Adrenal gland (tissue), 12 donors: ENCODE data around the gene PRKRIP1. TPM values are rescaled to one million over a fixed set of nuclear protein-coding genes. Genes with fewer than 3 reads are reported as not detected.
A peak's percentile ranks its signal among the peaks of the same experiment; 100 is the strongest.
"Not testable (repeated sequence)": the region's sequence is repeated elsewhere in the genome, so short reads cannot be mapped to it uniquely, and the experiment has no call there.

ENCODE experiments used
- DNase-seq, 7 donors: peaks; one replicate each; pipeline ENCODE4 v3.0.0-alpha.2; 2019 to 2020
- H3K27ac ChIP-seq, 5 donors: fragments of 200-600 bp; sonication (generic) in 4 of 5; 1 replicate in 3 of 5; 2 replicates in 2 of 5; pipeline versions ENCODE4 v1.5.1 to v1.8.0; 2016 to 2020; ENCODE audit warnings: mild to moderate bottlenecking in 1 of 5
- H3K27me3 ChIP-seq: fragments of 200-600 bp; 2 replicates; pipeline ENCODE4 v1.8.0; 2021
- H3K36me3 ChIP-seq, 2 donors: fragments of 200-600 bp; replicated peaks in 1 of 2; 1 replicate in 1 of 2; 2 replicates in 1 of 2; pipeline versions ENCODE4 v1.5.1 to v1.8.0; 2018 to 2022
- H3K4me1 ChIP-seq, 2 donors: fragments of 200-600 bp; replicated peaks in 1 of 2; 1 replicate in 1 of 2; 2 replicates in 1 of 2; pipeline versions ENCODE4 v1.5.1 to v1.8.0; 2018 to 2021
- H3K4me3 ChIP-seq, 4 donors: fragments of 200-600 bp; sonication (generic) in 3 of 4; one replicate each; pipeline ENCODE4 v1.5.1; 2016 to 2018
- H3K9me3 ChIP-seq, 3 donors: fragments of 200-600 bp; sonication (generic) in 1 of 3; replicated peaks in 1 of 3; 1 replicate in 2 of 3; 2 replicates in 1 of 3; pipeline versions ENCODE4 v1.5.1 to v1.8.0; 2016 to 2021
- POLR2A ChIP-seq, 2 donors: fragments of 450-650 bp; IDR thresholded peaks; one replicate each; pipeline ENCODE4 v1.6.1; 2017; ENCODE audit warnings: antibody characterized with exemption in 2 of 2, mild to moderate bottlenecking in 2 of 2, moderate library complexity in 1 of 2
- WGBS, 4 donors: extraction: QIAGEN DNeasy Blood & Tissue Kit in 2 of 4; methylation state at CpG; one replicate each; pipeline versions ENCODE4 v1.1.5 to v1.1.7; 2013 to 2017; 5-methylcytosine and 5-hydroxymethylcytosine counted together
- intact Hi-C, 2 donors: fragments of 100-400 bp; cut with DNase I; formaldehyde crosslinking; loops; one replicate each; pipeline versions ENCODE4 v1.14.1 to v1.15.0; 2022 to 2023
- polyA plus RNA-seq, 3 donors: library from polyadenylated mRNA; stranded (reverse); fragments of 200-250 nt in 2 of 3; fragments of 350-450 nt in 1 of 3; fragmentation: Illumina TruSeq in 1 of 3; extraction: RNeasy Lipid Tissue Mini Kit (QIAGEN cat#74804) in 1 of 3; gene quantifications; one replicate each; pipeline ENCODE4 v1.2.3, GENCODE V29; 2013 to 2014
- total RNA-seq, 9 donors: library from RNA; depleted of rRNA in 4 of 9; stranded (reverse); fragments of >200 nt in 4 of 9; fragments of 120-200 nt in 1 of 9; fragmentation: NEBNext Ultra II Directional in 1 of 9; extraction: Animal tissue kit (Norgen Biotek cat#: 25700) in 1 of 9; gene quantifications; one replicate each; pipeline versions ENCODE4 v1.1.0 to v1.2.4, GENCODE V29; 2013 to 2023
- TF ChIP-seq, protein P1 (sequence below), 6 experiments: fragments of 450-650 bp in 4 of 6; fragments of 200-600 bp in 2 of 6; sonication (generic) in 1 of 6; IDR thresholded peaks; 1 replicate in 5 of 6; 2 replicates in 1 of 6; pipeline versions ENCODE4 v1.5.1 to v1.8.0; 2016 to 2021; ENCODE audit warnings: antibody characterized with exemption in 6 of 6, mild to moderate bottlenecking in 2 of 6, moderate library complexity in 1 of 6
- donor health status: healthy with polysubstance abuse.
- donor health status: Bipolar disorder and iron deficiency.
- donor health status: DM: yes; HTN: yes; CAD: no.
- donor health status: DM: no; HTN: no; CAD: no.
- donor health status: DM: no; HTN: no; CAD: no.
- donor health status: DM: yes; HTN: yes; CAD: no.

PRKRIP1 gene
- total and polyA plus RNA-seq, 12 donors: 19.4 to 114 (median 31.1) TPM

DNA sequence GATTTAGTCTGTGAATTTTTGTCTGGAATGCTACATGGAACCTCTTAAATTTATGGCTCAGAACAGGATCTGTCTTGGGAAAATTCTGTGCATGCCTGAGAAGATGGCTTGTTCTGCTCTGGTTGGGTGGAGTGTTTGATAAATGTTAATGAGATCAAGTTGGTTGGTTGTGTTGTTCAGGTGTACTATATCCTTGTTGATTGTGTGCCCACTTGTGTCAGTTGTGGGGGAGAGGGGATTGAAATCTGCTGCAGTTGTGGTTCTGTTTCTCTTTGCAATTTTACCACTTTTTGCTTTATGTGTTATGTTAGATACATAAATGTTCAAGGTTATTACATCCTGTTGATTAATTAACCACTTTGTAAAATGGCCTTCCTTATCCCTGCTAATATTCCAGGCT lies 26.1 kb upstream of the PRKRIP1 start:
- H3K4me1 ChIP-seq, DNase-seq, H3K27ac ChIP-seq, intact Hi-C loops, H3K4me3 ChIP-seq, H3K27me3 ChIP-seq, H3K9me3 ChIP-seq, H3K36me3 ChIP-seq: not testable (repeated sequence)

DNA sequence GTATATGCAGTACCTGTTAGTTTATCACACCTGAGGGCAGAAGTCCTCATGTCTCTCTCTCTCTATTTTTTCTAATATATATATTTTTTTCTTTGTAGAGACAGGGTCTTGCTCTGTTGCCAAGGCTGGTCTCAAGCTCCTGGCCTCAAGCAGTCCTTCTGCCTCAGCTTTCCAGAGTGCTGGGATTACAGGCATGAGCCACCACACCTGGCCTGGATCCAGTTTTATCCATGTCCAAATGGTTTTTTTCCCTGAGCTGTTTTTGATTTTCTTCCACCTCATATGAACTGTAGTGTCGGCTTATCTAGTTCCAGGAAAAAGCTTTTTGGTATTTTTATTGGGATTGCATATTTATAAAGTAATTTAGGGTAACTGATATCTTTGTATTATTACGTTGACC lies 23.4 kb upstream of the PRKRIP1 start:
- WGBS, 4 donors: 38 to 64% (median 51%) methylated on average over 2 of the region's 2 CpGs
- H3K36me3 ChIP-seq: peaks cover 0 to 15% of the 10 kb centered on the region in 2 donors
- DNase-seq: peak in 5 of 7 donors; percentile 33 to 70 (median 52)
- intact Hi-C loops, H3K4me1 ChIP-seq, H3K9me3 ChIP-seq, H3K27ac ChIP-seq, H3K4me3 ChIP-seq, H3K27me3 ChIP-seq: not testable (repeated sequence)

DNA sequence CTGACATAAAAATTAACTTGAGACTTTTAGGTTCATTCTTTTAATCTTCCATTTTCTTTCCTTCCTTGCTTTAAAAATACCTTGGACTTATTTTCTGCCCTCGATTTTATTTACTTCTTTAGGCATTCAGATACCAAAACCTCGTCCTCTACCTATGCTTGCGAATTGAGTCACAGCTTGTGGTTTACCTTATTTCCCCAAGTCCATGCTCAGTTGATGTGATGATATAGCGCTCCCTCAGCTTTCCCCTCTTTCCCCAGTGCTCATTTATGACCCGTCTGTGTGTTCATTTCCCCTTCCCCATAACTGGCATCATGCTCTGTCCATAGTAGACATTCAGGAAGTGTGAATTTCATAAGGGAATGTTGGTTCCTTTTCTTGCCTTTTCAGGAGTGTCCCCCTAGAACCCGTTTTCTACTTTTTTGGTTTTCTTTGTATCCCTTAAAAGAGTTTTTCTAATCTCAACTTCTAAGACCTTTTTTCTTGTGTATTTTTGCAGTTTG lies 19.1 kb upstream of the PRKRIP1 start:
- intact Hi-C loops: no loop called here
- no peak for DNase-seq
- H3K27ac ChIP-seq: no peak overlapping the region
- 72 to 82% (median 73%) methylated on average over 6 of the region's 6 CpGs for WGBS, 4 donors
- peaks cover 0 to 37% of the 10 kb centered on the region in 2 donors for H3K36me3 ChIP-seq
- no peak overlapping the region for H3K4me3 ChIP-seq
- no peaks in the 10 kb centered on the region for H3K9me3 ChIP-seq
- peaks cover 0 to 4% of the 10 kb centered on the region in 2 donors for H3K4me1 ChIP-seq
- no peaks in the 10 kb centered on the region for H3K27me3 ChIP-seq
- TF ChIP-seq POLR2A (IDR thresholded peaks at IDR 0.05): no peak
- TF ChIP-seq, protein P1, sequence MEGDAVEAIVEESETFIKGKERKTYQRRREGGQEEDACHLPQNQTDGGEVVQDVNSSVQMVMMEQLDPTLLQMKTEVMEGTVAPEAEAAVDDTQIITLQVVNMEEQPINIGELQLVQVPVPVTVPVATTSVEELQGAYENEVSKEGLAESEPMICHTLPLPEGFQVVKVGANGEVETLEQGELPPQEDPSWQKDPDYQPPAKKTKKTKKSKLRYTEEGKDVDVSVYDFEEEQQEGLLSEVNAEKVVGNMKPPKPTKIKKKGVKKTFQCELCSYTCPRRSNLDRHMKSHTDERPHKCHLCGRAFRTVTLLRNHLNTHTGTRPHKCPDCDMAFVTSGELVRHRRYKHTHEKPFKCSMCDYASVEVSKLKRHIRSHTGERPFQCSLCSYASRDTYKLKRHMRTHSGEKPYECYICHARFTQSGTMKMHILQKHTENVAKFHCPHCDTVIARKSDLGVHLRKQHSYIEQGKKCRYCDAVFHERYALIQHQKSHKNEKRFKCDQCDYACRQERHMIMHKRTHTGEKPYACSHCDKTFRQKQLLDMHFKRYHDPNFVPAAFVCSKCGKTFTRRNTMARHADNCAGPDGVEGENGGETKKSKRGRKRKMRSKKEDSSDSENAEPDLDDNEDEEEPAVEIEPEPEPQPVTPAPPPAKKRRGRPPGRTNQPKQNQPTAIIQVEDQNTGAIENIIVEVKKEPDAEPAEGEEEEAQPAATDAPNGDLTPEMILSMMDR (IDR thresholded peaks at IDR 0.05): no peak

DNA sequence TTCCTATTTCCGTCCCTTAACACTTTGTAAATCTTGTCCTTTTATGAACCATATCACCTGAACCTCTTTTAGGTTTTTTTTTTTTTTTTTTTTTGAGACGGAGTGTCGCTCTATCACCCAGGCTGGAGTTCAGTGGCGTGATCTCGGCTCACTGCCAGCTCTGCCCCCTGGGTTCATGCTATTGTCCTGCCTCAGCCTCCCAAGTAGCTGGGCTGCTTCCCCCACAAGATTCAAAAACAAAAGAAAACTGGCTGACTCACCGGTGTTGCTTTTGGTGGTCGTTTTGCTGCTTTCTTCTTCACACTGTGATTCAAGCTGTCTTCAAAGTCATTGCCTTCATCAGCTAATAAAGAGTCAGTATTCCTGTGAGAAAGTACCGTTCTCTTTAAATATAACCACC lies 15.3 kb upstream of the PRKRIP1 start:
- not testable (repeated sequence) for H3K27me3 ChIP-seq
- H3K36me3 ChIP-seq: peaks cover 0 to 37% of the 10 kb centered on the region in 2 donors

DNA sequence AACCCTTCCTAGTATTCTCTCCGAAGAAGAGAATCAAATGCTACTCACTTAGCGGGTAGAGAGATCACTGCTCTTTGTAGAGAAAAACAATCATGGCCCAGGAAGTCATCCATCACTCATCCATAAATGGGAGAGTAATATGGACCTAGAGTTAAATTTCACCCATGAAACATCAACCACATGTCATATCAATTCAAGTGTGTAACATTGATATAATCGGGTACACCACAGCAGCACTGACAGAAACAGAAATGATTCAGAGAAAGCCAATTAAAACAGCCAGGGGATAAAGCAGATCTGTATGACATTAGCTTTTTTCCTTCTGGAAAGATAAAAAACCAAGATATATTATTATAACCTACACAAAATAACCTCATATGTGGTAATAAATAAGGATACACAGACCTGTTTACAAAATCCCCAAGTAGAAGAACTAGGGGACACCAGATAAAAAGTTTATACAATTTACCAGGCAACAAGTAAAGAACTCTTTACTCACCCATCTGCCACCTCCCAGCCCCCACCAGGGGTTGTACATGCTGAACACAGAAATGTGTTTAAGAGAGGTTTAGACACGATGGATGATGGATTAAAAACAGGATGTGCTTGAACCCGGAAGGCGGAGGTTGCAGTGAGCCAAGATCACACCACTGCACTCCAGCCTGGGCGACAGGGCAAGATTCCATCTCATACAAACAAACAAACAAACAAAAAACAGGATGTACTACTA lies 14.3 kb upstream of the PRKRIP1 start:
- intact Hi-C loops, H3K27me3 ChIP-seq, H3K4me3 ChIP-seq, H3K4me1 ChIP-seq, DNase-seq, H3K9me3 ChIP-seq: not testable (repeated sequence)
- 67 to 93% (median 76%) methylated on average over 6 of the region's 7 CpGs for WGBS, 4 donors
- Histone ChIP-seq H3K36me3 (peaks cover 0 to 33% of the 10 kb centered on the region in 2 donors), H3K27ac (peak overlapping the region in 1 of 5 donors; percentile 13)

More for the DNA sequence above, 15.3 kb upstream of the PRKRIP1 start:
- H3K9me3 ChIP-seq, intact Hi-C loops, H3K4me1 ChIP-seq, DNase-seq, H3K27ac ChIP-seq, H3K4me3 ChIP-seq: not testable (repeated sequence)
- 85 to 91% (median 89%) methylated on average over 8 of the region's 8 CpGs for WGBS, 4 donors

DNA sequence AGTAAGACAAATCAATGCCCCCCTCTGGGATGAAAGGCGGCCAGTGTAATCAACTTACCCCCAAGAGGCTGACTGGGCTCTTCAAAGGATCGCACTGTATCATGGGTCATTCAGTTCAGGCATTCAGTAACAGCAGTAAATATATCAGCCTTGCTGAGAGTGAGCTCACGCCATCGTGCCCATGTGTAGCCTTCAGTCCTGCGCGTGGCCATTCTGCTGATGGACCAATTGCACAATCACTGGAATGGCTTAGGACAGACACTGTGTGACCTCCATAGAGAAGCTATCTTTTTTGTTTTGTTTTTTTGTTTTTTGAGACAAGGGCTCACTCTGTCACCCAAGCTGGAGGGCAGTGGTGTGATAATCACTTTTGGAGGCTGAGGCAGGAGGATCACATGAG lies 9.1 kb upstream of the PRKRIP1 start:
- Histone ChIP-seq H3K4me1 (peaks cover 0 to 5% of the 10 kb centered on the region in 2 donors), H3K9me3 (no peaks in the 10 kb centered on the region), H3K4me3 (no peak overlapping the region), H3K27me3 (no peaks in the 10 kb centered on the region), H3K27ac (peak overlapping the region; percentile 33 to 82 (median 72)), H3K36me3 (peaks cover 0 to 8% of the 10 kb centered on the region in 2 donors)
- intact Hi-C loops: no loop called here
- TF ChIP-seq, protein P1 (IDR thresholded peaks at IDR 0.05): no peak
- peak in 1 of 2 donors; percentile 24 for TF ChIP-seq POLR2A (IDR thresholded peaks at IDR 0.05)
- 45 to 62% (median 56%) methylated on average over 4 to 6 of the region's 6 CpGs for WGBS, 4 donors
- peak; percentile 67 to 92 (median 85) for DNase-seq
